Fibroblast of lung (primary cell): Measurements from ENCODE around the gene APBB3. TPM values are rescaled to one million over a fixed set of nuclear protein-coding genes. Genes with fewer than 3 reads are reported as not detected.
"Not testable (repeated sequence)": the region's sequence is repeated elsewhere in the genome, so short reads cannot be mapped to it uniquely, and the experiment has no call there.

ENCODE experiments used
- DNase-seq, 2 donors: peaks; one replicate each; pipeline versions ENCODE4 v3.0.0 to v3.0.0-alpha.2; 2010; ENCODE audit warnings: low read depth in 2 of 2
- H2AFZ ChIP-seq: 2 replicates; pipeline ENCODE4 v1.5.1; 2012; ENCODE audit warnings: low read length, control low read depth, inconsistent platforms
- H3K27ac ChIP-seq: 2 replicates; pipeline ENCODE4 v1.5.1; 2011; ENCODE audit warnings: low read length, control low read depth; ENCODE audit not compliant: insufficient read depth
- H3K27me3 ChIP-seq: 2 replicates; pipeline ENCODE4 v1.5.1; 2011; ENCODE audit warnings: mild to moderate bottlenecking, low read length; ENCODE audit not compliant: control insufficient read depth, insufficient read depth
- H3K36me3 ChIP-seq: 2 replicates; pipeline ENCODE4 v1.5.1; 2011; ENCODE audit warnings: low read length; ENCODE audit not compliant: control insufficient read depth, insufficient read depth
- H3K4me1 ChIP-seq: 2 replicates; pipeline ENCODE4 v1.5.1; 2011; ENCODE audit warnings: low read length; ENCODE audit not compliant: control insufficient read depth, insufficient read depth; ENCODE audit errors: extremely low read depth
- H3K4me2 ChIP-seq: 2 replicates; pipeline ENCODE4 v1.5.1; 2011; ENCODE audit warnings: low read length, control low read depth; ENCODE audit not compliant: insufficient read depth; ENCODE audit errors: extremely low read depth
- H3K4me3 ChIP-seq, 4 experiments: fragments of 200-600 bp in 1 of 4; sonication (generic) in 1 of 4; replicated peaks in 1 of 4; 2 replicates each; pipeline ENCODE4 v1.5.1; 2011 to 2016; ENCODE audit warnings: low read length in 4 of 4, low read depth in 3 of 4, mild to moderate bottlenecking in 3 of 4, control low read depth in 2 of 4, inconsistent platforms in 1 of 4, mixed read lengths in 1 of 4; ENCODE audit not compliant: insufficient read depth in 1 of 4; ENCODE audit errors: control extremely low read depth in 1 of 4
- H3K79me2 ChIP-seq: 2 replicates; pipeline ENCODE4 v1.5.1; 2012; ENCODE audit warnings: mild to moderate bottlenecking, low read length, inconsistent platforms; ENCODE audit not compliant: control insufficient read depth, insufficient read depth
- H3K9ac ChIP-seq: 2 replicates; pipeline ENCODE4 v1.5.1; 2011; ENCODE audit warnings: mild to moderate bottlenecking, low read length, control low read depth; ENCODE audit not compliant: insufficient read depth
- H3K9me3 ChIP-seq: 2 replicates; pipeline ENCODE4 v1.5.1; 2012; ENCODE audit warnings: low read depth, low read length; ENCODE audit not compliant: control insufficient read depth, insufficient read depth
- H4K20me1 ChIP-seq: 2 replicates; pipeline ENCODE4 v1.5.1; 2011; ENCODE audit warnings: low read length; ENCODE audit not compliant: control insufficient read depth, insufficient read depth; ENCODE audit errors: extremely low read depth
- EZH2 ChIP-seq: IDR thresholded peaks from 2 replicates; pipeline ENCODE4 v1.5.1; 2012; ENCODE audit warnings: low read length, control low read depth, mild to moderate bottlenecking; ENCODE audit errors: missing control alignments
- polyA plus RNA-seq, 2 donors: library from polyadenylated mRNA; depleted of rRNA in 1 of 2; stranded (reverse) in 1 of 2; unstranded in 1 of 2; fragments of >200 nt; gene quantifications; 2 replicates each; pipeline ENCODE4 v1.2.1, GENCODE V29; 2011 to 2012; ENCODE audit warnings: missing spikeins in 1 of 2
- total RNA-seq: library from RNA; depleted of rRNA; stranded (reverse); fragments of >200 nt; gene quantifications from 2 replicates; pipeline ENCODE4 v1.2.1, GENCODE V29; 2014
- TF ChIP-seq, protein P1 (sequence below), 2 donors: IDR thresholded peaks in 1 of 2; conservative IDR thresholded peaks in 1 of 2; 1 replicate in 1 of 2; 2 replicates in 1 of 2; pipeline ENCODE4 v1.5.1; 2011 to 2012; ENCODE audit warnings: low read length in 2 of 2, control low read depth in 1 of 2, inconsistent platforms in 1 of 2, low read depth in 1 of 2, mild to moderate bottlenecking in 1 of 2

The APBB3 gene
- total and polyA plus RNA-seq, 2 donors (not counting 1 experiment from before 2014, with no cell fraction given), result 11.7 to 19.8 TPM

DNA sequence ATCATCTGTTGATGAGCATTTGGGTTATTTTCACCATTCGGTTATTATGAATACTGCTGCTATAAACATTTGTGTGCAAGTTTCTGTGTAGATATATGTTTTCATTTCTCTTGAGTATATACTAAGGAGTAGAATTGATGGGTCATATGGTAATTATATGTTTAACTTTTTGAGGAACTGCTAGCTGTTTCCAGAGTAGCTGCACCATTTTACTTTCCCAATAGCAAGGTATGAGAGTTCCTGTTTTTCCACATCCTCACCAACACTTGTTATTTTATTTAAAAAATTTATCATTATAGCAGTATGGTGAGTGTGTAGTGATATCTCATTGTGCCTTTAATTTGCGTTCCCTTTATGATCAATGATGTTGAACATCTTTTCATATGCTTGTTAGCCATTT, 39.3 kb upstream of the APBB3 start:
- no peaks in the 10 kb centered on the region for H4K20me1 ChIP-seq
- no peak for TF ChIP-seq EZH2
- TF ChIP-seq, protein P1, sequence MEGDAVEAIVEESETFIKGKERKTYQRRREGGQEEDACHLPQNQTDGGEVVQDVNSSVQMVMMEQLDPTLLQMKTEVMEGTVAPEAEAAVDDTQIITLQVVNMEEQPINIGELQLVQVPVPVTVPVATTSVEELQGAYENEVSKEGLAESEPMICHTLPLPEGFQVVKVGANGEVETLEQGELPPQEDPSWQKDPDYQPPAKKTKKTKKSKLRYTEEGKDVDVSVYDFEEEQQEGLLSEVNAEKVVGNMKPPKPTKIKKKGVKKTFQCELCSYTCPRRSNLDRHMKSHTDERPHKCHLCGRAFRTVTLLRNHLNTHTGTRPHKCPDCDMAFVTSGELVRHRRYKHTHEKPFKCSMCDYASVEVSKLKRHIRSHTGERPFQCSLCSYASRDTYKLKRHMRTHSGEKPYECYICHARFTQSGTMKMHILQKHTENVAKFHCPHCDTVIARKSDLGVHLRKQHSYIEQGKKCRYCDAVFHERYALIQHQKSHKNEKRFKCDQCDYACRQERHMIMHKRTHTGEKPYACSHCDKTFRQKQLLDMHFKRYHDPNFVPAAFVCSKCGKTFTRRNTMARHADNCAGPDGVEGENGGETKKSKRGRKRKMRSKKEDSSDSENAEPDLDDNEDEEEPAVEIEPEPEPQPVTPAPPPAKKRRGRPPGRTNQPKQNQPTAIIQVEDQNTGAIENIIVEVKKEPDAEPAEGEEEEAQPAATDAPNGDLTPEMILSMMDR (conservative IDR thresholded peaks at IDR 0.05 in 1 of 2, IDR thresholded peaks at IDR 0.05 in 1 of 2; ENCODE audit: low read depth in 1 of 2, low read length in 2 of 2), result no peak
- H3K4me3 ChIP-seq, result no peak overlapping the region
- H3K9me3 ChIP-seq, result no peaks in the 10 kb centered on the region
- H3K36me3 ChIP-seq, result no peaks in the 10 kb centered on the region
- H3K27me3 ChIP-seq, result no peaks in the 10 kb centered on the region
- DNase-seq, result no peak
- no peak overlapping the region for H3K9ac ChIP-seq
- H3K4me2 ChIP-seq, result no peak overlapping the region
- no peaks in the 10 kb centered on the region for H3K79me2 ChIP-seq
- H2AFZ ChIP-seq, result no peak overlapping the region
- no peak overlapping the region for H3K27ac ChIP-seq
- H3K4me1 ChIP-seq, result no peaks in the 10 kb centered on the region

DNA sequence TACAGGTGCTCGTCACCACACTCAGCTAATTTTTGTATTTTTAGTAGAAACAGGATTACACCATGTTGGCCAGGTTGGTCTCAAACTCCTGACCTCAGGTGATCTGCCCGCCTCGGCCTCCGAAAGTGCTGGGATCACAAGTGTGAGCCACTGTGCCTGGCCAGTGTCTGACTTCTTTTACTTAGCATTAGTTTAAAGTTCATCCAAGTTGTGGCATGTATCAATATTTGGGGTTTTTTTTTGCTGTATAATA, 39.0 kb upstream of the APBB3 start:
- H3K27me3 ChIP-seq, H3K36me3 ChIP-seq, H3K4me1 ChIP-seq, DNase-seq, H3K79me2 ChIP-seq, H3K27ac ChIP-seq, H3K4me3 ChIP-seq, H3K9me3 ChIP-seq, H3K9ac ChIP-seq, H3K4me2 ChIP-seq, H4K20me1 ChIP-seq, H2AFZ ChIP-seq: not testable (repeated sequence)

DNA sequence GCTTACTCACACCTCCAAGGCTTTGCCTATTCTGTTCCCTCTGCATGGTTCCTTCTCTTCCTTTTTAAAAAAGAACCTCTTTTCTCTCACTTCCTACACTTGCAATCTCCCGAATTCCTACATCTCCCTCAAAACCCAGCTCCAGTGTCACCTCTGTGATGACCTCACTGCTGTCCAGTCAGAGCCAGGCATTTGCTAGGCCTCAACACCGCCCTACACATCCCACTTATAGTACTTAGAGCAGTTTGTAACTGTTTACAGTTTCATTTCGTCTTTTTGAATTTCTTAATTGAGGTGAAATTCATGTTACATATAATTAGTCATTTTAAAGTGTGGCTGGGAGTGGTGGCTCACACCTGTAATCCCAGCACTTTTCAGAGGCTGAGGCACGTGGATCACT, 37.7 kb upstream of the APBB3 start:
- H3K79me2 ChIP-seq, result no peaks in the 10 kb centered on the region
- no peaks in the 10 kb centered on the region for H4K20me1 ChIP-seq
- H3K27ac ChIP-seq, result no peak overlapping the region
- H3K4me1 ChIP-seq, result no peaks in the 10 kb centered on the region
- DNase-seq, result no peak
- TF ChIP-seq EZH2, result no peak
- TF ChIP-seq, protein P1 (conservative IDR thresholded peaks at IDR 0.05 in 1 of 2, IDR thresholded peaks at IDR 0.05 in 1 of 2; ENCODE audit: low read depth in 1 of 2, low read length in 2 of 2), result no peak
- H3K9me3 ChIP-seq, result no peaks in the 10 kb centered on the region
- H2AFZ ChIP-seq, result no peak overlapping the region
- H3K9ac ChIP-seq, result no peak overlapping the region
- no peaks in the 10 kb centered on the region for H3K36me3 ChIP-seq
- no peaks in the 10 kb centered on the region for H3K27me3 ChIP-seq
- H3K4me3 ChIP-seq, result no peak overlapping the region
- H3K4me2 ChIP-seq, result no peak overlapping the region

DNA sequence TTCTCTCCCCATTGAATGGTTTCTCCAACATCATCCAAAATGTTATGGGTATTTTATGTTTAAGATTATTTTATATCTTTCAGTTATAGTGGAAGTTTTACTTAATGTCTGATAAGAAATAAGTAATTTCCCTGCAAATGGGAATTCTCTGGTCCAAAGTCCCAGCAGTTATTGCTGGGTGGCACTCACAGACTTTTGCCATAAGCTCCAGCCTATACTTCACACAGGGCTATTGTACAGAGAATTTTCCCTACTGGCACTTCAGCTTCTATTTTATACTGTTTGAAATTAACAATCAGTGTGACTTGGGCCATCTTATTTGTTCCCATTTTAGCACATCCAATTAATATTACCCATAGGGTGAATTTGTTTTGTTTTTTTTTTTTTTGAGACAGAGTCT, 35.7 kb upstream of the APBB3 start:
- Histone ChIP-seq H3K9me3 (no peaks in the 10 kb centered on the region), H3K9ac (no peak overlapping the region), H4K20me1 (no peaks in the 10 kb centered on the region), H3K79me2 (no peaks in the 10 kb centered on the region), H3K4me1 (no peaks in the 10 kb centered on the region), H2AFZ (no peak overlapping the region), H3K27ac (no peak overlapping the region), H3K27me3 (peaks cover 2% of the 10 kb centered on the region), H3K4me2 (no peak overlapping the region), H3K36me3 (no peaks in the 10 kb centered on the region), H3K4me3 (no peak overlapping the region)
- no peak for DNase-seq
- no peak for TF ChIP-seq EZH2
- TF ChIP-seq, protein P1 (conservative IDR thresholded peaks at IDR 0.05 in 1 of 2, IDR thresholded peaks at IDR 0.05 in 1 of 2; ENCODE audit: low read depth in 1 of 2, low read length in 2 of 2), result no peak
